GM10266 (cell line): ENCODE measurements around the gene OASL.
A peak's percentile ranks its signal among the peaks of the same experiment; 100 is the strongest.

ENCODE experiments used
- DNase-seq: peaks from one replicate; pipeline ENCODE4 v3.0.0; 2012; ENCODE audit errors: extremely low spot score
- TF ChIP-seq, protein P1 (sequence below): IDR thresholded peaks from 2 replicates; pipeline ENCODE4 v1.5.1; 2012; ENCODE audit warnings: mild to moderate bottlenecking, low read depth; ENCODE audit not compliant: control insufficient read depth, insufficient read depth; ENCODE audit errors: missing control alignments

OASL gene

DNA sequence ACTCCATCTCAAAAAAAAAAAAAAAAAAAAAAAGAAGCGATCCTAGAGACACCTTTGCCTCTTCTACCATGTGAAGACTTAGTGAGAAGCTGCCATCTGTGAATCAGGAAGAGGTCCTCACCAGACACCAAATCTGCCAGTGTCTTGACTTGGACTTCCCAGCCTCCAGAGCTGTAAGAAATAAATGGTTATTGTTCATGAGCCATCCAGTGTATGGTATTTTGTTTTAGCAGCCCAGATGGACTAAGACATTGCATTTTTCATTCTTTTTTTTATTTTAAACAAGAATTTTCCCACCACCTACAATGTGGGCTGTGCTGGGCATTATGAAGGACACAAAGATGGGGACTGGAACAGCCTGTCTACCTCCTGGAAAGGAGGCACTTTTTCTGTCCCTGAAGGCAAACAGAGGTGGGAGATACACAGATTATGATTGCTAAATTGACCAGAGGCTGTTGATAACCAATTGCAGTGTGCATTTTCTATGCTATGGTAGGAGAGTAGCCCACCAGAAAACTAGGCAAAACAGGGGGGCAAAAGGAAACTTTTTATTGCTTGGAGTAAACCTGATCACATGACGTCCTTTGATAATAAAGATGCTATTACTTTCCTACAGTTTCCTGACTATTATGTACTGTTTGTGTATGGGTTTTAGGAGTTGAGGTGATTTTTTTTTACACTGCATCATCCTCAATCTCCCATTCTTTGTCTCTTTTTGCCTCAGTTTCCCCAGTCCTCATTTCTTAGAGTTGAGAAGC, 20.0 kb downstream of the OASL start:
- TF ChIP-seq, protein P1, sequence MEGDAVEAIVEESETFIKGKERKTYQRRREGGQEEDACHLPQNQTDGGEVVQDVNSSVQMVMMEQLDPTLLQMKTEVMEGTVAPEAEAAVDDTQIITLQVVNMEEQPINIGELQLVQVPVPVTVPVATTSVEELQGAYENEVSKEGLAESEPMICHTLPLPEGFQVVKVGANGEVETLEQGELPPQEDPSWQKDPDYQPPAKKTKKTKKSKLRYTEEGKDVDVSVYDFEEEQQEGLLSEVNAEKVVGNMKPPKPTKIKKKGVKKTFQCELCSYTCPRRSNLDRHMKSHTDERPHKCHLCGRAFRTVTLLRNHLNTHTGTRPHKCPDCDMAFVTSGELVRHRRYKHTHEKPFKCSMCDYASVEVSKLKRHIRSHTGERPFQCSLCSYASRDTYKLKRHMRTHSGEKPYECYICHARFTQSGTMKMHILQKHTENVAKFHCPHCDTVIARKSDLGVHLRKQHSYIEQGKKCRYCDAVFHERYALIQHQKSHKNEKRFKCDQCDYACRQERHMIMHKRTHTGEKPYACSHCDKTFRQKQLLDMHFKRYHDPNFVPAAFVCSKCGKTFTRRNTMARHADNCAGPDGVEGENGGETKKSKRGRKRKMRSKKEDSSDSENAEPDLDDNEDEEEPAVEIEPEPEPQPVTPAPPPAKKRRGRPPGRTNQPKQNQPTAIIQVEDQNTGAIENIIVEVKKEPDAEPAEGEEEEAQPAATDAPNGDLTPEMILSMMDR: no peak

DNA sequence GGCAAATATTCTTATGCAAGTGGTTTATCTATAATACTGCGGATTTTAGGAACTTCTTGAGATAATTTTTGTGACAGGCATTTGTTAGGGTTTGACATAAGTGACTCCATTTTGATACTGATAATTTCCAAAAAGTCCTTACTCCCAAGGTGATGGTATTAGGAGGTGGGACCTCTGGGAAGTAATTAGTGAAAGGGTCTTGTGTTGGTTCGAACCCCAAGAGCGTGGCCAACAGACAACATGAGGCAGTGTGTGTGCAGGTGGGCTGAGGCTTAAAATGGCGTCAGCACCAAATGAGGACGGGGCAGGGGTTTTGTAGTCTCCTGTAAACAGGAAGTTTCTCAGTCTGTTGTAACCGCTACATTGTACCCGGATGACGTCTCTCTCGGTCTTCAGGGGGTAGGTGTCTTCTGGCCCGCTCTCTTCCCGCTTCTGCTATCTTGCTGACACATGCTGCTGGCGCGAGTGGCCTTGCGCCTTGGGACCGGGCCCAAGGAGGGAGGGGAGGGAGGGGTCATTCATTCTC, 21.0 kb downstream of the OASL start:
- DNase-seq: no peak
- TF ChIP-seq, protein P1: no peak

More for the DNA sequence above, 20.0 kb downstream of the OASL start:
- DNase-seq: no peak

DNA sequence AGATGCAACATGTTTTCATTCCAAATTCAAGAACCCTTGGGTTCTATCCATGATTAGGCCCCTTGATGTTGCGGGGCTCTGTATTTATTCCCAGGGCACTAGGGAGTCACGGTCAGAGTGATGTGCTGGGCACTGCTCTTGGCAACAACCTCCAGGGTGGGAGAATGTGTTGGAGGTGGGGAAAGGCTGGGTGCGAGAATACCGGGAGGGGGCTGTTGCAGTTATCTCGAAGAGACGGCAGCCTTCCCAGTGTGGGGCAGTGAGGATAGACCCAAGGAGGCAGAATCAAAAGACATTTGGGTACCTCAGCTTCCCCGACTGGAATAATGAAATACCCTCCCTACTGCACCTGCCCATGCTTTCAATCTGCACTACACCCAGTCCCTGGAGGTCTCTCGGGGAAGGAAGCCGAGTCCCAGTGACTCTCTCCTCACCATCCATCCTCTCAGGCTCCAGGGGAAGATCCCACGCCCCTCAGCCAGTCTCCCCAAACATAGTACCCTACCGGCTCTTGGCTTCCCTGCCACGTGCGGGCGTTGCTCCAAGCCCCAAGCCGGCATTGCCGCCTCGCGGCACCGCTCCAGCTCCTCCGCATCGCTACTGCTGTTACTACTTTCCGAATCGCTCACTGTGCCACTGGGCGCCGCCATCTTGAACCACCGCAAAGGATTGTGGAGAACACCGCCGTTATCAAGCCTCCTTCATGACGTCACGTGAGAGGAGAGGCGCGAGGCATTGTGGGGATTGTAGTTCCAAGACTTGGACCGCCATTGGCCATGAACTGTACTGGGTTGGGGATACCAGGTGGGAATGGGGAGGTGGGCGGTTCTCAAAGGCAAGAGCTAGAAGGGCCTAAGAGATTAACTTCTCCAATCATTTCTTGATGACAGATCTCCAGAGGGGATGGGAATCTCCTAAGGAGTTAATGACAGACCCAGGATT, 22.9 kb downstream of the OASL start, which contains the start of gene C12orf43:
TSS of gene C12orf43 (minus strand) at position 663 of the 942 bp plus-strand sequence. CDS start at position 650, 13 bp downstream.
- DNase-seq: peak; percentile 93

DNA sequence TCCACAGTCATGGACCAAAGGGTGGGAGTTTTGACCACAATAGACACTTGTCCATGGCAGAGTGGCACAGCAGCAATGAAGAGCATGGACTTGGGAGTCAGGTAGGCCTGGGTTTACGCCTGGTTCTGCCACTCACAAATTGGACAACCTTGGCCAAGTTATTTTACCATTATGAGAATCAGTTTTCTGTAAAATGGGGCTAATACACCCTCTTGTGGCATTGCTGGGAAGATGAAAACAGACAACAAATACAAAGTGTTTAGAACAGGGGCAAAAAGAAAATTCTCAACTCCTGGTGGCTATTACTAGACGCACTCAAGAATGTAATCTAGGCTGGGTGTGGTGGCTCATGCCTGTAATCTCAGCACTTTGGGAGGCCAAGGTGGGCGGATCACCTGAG, 25.3 kb downstream of the OASL start:
- TF ChIP-seq, protein P1: no peak
- no peak for DNase-seq

More for the DNA sequence above, 22.9 kb downstream of the OASL start, which contains the start of gene C12orf43:
- TF ChIP-seq, protein P1: no peak

DNA sequence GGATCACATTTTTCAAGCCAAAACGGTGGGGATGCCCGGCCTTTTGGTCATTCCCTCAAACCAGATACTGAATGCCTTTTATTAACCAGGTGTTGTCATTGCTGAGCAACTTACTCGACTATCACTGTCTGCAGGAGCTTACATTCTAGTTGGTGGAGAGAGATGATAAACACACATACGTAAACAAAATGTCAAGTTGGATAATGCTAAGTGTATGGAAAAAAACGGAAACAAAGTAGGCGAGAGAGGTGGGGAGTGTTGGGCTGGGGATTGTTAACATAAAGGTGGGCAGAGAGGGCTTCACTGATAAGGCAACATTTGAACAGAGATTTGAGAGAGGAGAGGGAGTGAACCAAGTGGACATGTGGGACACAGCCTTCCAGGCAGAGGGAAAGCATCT, 27.2 kb downstream of the OASL start:
- TF ChIP-seq, protein P1: no peak
- no peak for DNase-seq

DNA sequence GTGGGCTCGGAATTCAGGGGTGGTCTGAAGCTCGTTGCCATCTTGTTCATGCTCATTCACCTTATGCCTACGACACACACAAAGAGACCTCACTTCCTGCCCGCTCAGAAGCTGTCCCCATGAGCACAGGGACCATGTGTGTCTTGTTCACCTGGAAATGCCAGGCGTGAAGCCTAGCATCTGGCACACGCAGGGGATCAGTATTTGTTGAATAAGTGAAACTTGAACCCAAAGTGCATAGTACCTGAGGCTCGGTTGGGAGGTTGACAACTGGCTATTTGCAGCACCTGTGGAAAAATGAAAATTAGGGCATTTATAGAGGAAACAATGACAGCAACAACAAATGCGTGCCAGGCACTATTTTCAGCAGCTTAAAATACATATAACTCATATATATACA, 28.2 kb downstream of the OASL start:
- TF ChIP-seq, protein P1: no peak
- no peak for DNase-seq
